ENCODE data around the gene CLIP4. TPM values are rescaled to one million over a fixed set of nuclear protein-coding genes. Genes with fewer than 3 reads are reported as not detected.

Gene CLIP4
- total RNA-seq, 2 experiments from 2014 or later = 20.1 to 21.9 TPM

DNA sequence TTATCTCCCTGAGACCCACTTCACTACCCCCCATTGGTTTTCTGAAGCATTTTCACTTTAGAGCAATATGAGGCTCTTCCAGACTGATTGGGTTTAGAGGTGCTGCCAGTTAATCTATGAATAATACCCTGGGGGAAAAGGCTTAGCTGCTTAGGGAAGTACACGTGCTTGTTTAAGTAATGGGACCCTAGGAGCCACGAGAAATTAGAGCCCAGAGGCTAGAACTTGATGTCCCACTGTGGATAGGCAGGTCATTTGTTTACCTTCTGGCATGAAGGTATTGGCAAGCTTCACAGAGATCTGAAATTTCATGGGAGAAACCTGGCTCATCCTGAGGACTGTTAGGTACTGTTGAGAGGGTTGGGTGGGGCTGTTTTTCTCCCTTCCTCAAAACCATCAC lies 59.7 kb downstream of the CLIP4 start:
- DNase-seq (no peak), ATAC-seq (no peak)
- ChIA-PET CTCF (no interaction called here), POLR2A (no interaction called here)
- peaks cover 11% of the 10 kb centered on the region for H3K36me3 Mint-ChIP-seq (ENCODE audit: low read depth)
- H3K27me3 Mint-ChIP-seq (ENCODE audit: low read depth) = no peaks in the 10 kb centered on the region
- no peak overlapping the region for H3K27ac Mint-ChIP-seq
- H3K4me3 Mint-ChIP-seq = no peak overlapping the region
- no peaks in the 10 kb centered on the region for H3K4me1 Mint-ChIP-seq (ENCODE audit: low read depth)
- H3K9me3 Mint-ChIP-seq (ENCODE audit: insufficient read depth) = no peaks in the 10 kb centered on the region

DNA sequence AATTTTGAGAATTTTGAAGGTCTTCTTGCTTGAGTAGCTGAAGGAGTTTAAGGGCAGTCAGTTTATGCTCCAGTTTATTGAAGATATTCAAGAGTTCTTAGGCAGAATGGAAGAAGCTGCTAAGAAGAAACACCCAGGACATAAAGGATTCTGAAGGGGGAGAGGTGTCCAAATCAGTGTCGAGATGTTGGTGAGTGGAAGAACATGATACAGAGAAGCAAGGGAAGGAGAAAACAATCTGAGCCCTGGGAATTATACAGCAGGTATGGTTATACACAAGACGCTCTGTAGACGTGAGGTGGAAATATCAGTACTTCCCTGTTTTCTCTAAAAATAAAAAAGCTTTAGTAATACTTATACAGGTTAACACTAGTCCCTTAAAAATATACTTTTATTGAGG lies 60.1 kb downstream of the CLIP4 start:
- Mint-ChIP-seq H3K27me3 (ENCODE audit: low read depth) (no peaks in the 10 kb centered on the region), H3K4me3 (no peak overlapping the region), H3K27ac (no peak overlapping the region), H3K36me3 (ENCODE audit: low read depth) (peaks cover 11% of the 10 kb centered on the region), H3K9me3 (ENCODE audit: insufficient read depth) (no peaks in the 10 kb centered on the region), H3K4me1 (ENCODE audit: low read depth) (no peaks in the 10 kb centered on the region)
- ChIA-PET CTCF (no interaction called here), POLR2A (no interaction called here)
- no peak for ATAC-seq
- DNase-seq = no peak

DNA sequence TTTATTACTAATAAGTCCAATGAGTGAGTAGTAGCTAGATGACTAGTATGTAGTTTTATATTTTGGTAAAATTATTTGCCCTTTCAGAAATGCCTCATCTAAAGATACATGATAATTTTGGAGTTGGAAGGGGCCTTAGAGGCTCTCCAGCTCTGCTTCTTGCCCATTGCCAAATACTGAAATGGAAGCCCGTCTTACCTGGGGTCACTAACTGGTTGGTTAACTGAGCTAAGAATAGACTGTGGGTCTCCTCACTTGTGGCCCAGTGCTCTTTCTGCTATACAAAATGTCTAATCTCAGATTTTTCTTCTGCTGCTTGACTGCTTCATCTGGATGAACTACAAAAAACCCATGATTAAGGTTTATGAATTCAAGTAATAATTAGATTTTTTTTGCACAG lies 67.1 kb downstream of the CLIP4 start:
- Mint-ChIP-seq H3K27ac (no peak overlapping the region), H3K4me1 (ENCODE audit: low read depth) (no peaks in the 10 kb centered on the region), H3K4me3 (no peak overlapping the region), H3K9me3 (ENCODE audit: insufficient read depth) (no peaks in the 10 kb centered on the region), H3K36me3 (ENCODE audit: low read depth) (peaks cover 16% of the 10 kb centered on the region), H3K27me3 (ENCODE audit: low read depth) (no peaks in the 10 kb centered on the region)
- CTCF ChIA-PET = interaction anchor here (1.3 kb wide), 1 partner anchor 167 kb away, joined by 3 read pairs; no protein-coding TSS in a partner anchor
- DNase-seq (no peak), ATAC-seq (no peak)
- POLR2A ChIA-PET = no interaction called here

DNA sequence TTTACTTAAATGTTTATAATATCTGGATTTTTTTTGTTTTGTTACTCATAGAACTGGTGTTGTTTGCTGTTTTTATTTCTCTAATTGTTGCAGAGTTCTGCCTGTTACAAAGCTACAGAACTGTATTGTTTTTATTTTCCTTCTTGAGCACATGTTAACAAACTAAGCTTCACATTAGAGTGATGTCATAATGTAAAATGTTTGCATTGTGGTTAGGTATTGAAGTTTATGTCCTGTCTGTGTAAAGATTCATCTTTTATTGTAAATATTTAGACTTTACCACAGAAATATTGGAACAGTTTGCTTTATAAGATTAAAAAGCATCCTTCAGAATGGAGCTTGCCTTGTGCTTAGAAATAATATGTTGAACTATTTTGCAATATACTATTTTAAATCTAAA lies 67.7 kb downstream of the CLIP4 start:
- Mint-ChIP-seq H3K27ac (no peak overlapping the region), H3K36me3 (ENCODE audit: low read depth) (peaks cover 21% of the 10 kb centered on the region), H3K4me1 (ENCODE audit: low read depth) (no peaks in the 10 kb centered on the region), H3K9me3 (ENCODE audit: insufficient read depth) (peaks cover 4% of the 10 kb centered on the region), H3K27me3 (ENCODE audit: low read depth) (no peaks in the 10 kb centered on the region), H3K4me3 (no peak overlapping the region)
- CTCF ChIA-PET = interaction anchor here (1.3 to 1.5 kb wide), 2 partner anchors 168 to 224 kb away, joined by 3 to 4 read pairs; no protein-coding TSS in a partner anchor
- POLR2A ChIA-PET = no interaction called here
- ATAC-seq (no peak), DNase-seq (no peak)

DNA sequence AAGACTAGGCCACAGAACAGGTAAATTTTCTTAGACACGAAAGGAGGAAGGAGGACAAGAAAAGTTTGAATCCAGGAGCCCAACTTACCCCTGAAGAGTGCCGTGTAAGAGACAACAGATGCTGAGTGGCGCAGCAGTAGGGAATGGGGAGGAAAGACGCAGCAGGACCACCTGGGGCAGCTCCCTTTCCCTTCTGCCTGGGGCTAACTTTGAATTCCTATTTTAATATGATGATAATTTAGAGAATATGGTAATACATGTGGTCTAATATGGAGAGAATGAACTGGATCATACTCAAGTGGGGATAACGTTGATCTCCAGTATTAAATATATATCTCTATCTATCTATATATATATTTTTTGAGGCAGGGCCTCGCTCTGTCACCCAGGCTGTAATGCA lies 69.3 kb downstream of the CLIP4 start:
- no peaks in the 10 kb centered on the region for H3K27me3 Mint-ChIP-seq (ENCODE audit: low read depth)
- ChIA-PET POLR2A (no interaction called here), CTCF (interaction anchor here (1.5 kb wide), 1 partner anchor 225 kb away, joined by 4 read pairs; no protein-coding TSS in a partner anchor)
- peaks cover 21% of the 10 kb centered on the region for H3K36me3 Mint-ChIP-seq (ENCODE audit: low read depth)
- no peak for DNase-seq
- no peak overlapping the region for H3K27ac Mint-ChIP-seq
- peaks cover 4% of the 10 kb centered on the region for H3K9me3 Mint-ChIP-seq (ENCODE audit: insufficient read depth)
- no peak for ATAC-seq
- H3K4me1 Mint-ChIP-seq (ENCODE audit: low read depth) = peaks cover 9% of the 10 kb centered on the region
- no peak overlapping the region for H3K4me3 Mint-ChIP-seq

DNA sequence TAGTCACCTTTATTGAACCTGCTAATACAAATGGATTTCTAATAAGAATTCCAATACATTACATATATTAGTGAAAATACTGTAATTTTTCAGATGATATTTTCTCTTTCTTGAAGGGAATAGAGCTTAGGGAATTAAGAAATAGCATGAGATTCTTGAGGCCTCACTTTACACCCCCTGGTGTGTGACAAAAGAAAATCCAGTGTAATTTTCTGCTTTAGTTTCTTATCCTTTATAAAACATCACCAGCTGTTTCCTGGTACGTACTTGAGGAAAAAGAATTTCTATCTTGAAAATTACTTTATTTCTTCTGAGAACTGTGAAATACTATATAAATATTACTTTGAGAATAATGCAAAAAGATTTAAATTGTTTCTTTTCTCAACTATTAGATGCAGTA lies 71.6 kb downstream of the CLIP4 start:
- Mint-ChIP-seq H3K9me3 (ENCODE audit: insufficient read depth) (peaks cover 4% of the 10 kb centered on the region), H3K4me3 (no peak overlapping the region), H3K27me3 (ENCODE audit: low read depth) (no peaks in the 10 kb centered on the region), H3K36me3 (ENCODE audit: low read depth) (peaks cover 15% of the 10 kb centered on the region), H3K27ac (no peak overlapping the region), H3K4me1 (ENCODE audit: low read depth) (peaks cover 9% of the 10 kb centered on the region)
- CTCF ChIA-PET = interaction anchor here (2.1 to 2.2 kb wide), 2 partner anchors 9 to 67 kb away, joined by 4 read pairs; no protein-coding TSS in a partner anchor
- POLR2A ChIA-PET = no interaction called here
- DNase-seq (no peak), ATAC-seq (no peak)

DNA sequence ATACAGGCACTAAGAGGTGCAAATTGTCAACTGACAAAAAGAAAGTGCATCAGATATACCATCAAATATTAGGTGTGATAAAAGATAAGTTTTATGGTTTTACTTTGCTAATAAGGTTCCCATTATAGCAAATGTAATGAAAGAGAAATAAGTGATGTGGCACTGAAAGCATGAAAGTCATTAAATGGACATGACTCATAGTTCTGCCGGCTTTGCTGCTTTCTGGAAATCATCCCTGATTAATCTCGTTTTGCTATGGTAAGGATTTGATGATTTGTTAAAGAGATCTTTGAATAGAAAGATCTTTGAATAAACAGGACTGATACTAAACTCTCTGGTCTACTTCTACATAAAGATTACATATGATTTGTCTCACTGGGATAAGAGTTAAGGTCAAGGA lies 72.7 kb downstream of the CLIP4 start:
- Mint-ChIP-seq H3K9me3 (ENCODE audit: insufficient read depth) (peaks cover 4% of the 10 kb centered on the region), H3K36me3 (ENCODE audit: low read depth) (peaks cover 12% of the 10 kb centered on the region), H3K4me1 (ENCODE audit: low read depth) (peaks cover 9% of the 10 kb centered on the region), H3K27me3 (ENCODE audit: low read depth) (no peaks in the 10 kb centered on the region), H3K27ac (no peak overlapping the region), H3K4me3 (no peak overlapping the region)
- ATAC-seq (no peak), DNase-seq (no peak)
- ChIA-PET POLR2A (no interaction called here), CTCF (interaction anchor here (2.1 kb wide), 1 partner anchor 68 kb away, joined by 4 read pairs; no protein-coding TSS in a partner anchor)

DNA sequence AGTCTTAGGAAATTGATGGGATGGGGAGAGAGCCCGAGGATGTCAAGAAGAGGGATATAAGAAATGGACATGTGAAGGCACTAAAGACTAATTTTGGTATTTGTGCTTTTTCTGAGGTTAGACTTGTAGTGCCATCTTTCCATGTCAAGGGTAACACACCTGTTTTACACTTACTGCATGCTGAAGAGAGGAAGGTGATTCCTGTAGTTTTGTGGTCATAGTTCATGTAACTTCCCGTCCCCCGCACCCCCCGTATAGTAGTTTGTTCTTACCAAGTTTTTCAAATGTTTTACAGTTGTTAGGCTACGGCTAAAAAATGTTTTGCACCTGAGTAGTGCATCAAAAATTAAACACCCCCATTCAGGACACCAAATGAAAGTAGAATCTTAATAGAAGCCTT lies 73.8 kb downstream of the CLIP4 start:
- ChIA-PET POLR2A (no interaction called here), CTCF (no interaction called here)
- peaks cover 4% of the 10 kb centered on the region for H3K9me3 Mint-ChIP-seq (ENCODE audit: insufficient read depth)
- ATAC-seq (peak; percentile 51), DNase-seq (peak; percentile 52)
- H3K4me3 Mint-ChIP-seq = no peak overlapping the region
- no peak overlapping the region for H3K27ac Mint-ChIP-seq
- H3K4me1 Mint-ChIP-seq (ENCODE audit: low read depth) = peaks cover 9% of the 10 kb centered on the region
- H3K27me3 Mint-ChIP-seq (ENCODE audit: low read depth) = no peaks in the 10 kb centered on the region
- H3K36me3 Mint-ChIP-seq (ENCODE audit: low read depth) = peaks cover 12% of the 10 kb centered on the region

DNA sequence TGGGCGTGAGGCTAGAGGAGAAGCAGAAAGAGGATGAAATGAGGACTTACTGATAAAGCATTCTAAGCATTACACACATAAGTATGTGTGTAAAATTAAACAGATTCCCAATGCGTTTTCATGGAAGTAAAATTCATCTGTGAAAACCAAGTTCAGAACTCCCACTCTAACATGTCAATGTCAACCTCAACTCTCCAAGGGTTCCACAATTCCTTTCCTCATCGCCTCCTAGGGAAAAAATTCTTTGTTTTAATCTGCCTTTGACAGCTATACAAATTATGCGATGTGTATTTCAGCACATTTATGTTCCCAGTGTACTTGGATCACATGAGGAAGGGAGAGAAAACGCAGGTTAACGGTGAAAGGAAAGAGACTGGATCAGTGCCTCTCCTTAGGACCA lies 76.6 kb downstream of the CLIP4 start:
- CTCF ChIA-PET = interaction anchor here (1.6 kb wide), 1 partner anchor 12 kb away, joined by 3 read pairs; no protein-coding TSS in a partner anchor

DNA sequence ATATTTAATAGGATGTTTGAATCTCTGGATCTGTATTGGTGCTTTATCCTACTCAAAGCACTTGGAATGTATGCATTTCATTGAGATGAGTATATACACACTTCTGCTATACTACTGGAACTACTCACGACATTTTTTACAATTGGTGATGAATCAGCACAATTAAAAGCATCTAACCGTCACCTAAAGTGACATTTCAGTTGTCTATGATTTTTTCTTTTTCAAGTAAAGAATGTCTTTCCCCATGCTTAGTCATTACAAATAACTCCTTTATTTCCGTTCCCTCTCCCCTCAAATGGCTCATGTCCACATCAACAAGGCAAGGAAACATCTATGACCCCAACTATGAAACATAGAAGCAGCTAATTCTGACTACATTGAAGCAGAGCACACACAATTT lies 77.3 kb downstream of the CLIP4 start:
- Mint-ChIP-seq H3K27ac (no peak overlapping the region), H3K36me3 (ENCODE audit: low read depth) (peaks cover 3% of the 10 kb centered on the region), H3K4me1 (ENCODE audit: low read depth) (peaks cover 9% of the 10 kb centered on the region), H3K9me3 (ENCODE audit: insufficient read depth) (peaks cover 4% of the 10 kb centered on the region), H3K4me3 (no peak overlapping the region), H3K27me3 (ENCODE audit: low read depth) (no peaks in the 10 kb centered on the region)
- DNase-seq (no peak), ATAC-seq (no peak)
- ChIA-PET POLR2A (no interaction called here), CTCF (interaction anchor here (0.8 to 1.1 kb wide), 4 partner anchors 177 to 233 kb away, joined by 3 to 5 read pairs (median 3); no protein-coding TSS in a partner anchor)

More for the DNA sequence above, 76.6 kb downstream of the CLIP4 start:
- no peak overlapping the region for H3K4me3 Mint-ChIP-seq
- no peak overlapping the region for H3K27ac Mint-ChIP-seq
- H3K9me3 Mint-ChIP-seq (ENCODE audit: insufficient read depth) = peaks cover 4% of the 10 kb centered on the region
- H3K27me3 Mint-ChIP-seq (ENCODE audit: low read depth) = no peaks in the 10 kb centered on the region
- peaks cover 6% of the 10 kb centered on the region for H3K36me3 Mint-ChIP-seq (ENCODE audit: low read depth)
- DNase-seq (no peak), ATAC-seq (no peak)
- POLR2A ChIA-PET = no interaction called here
- peaks cover 9% of the 10 kb centered on the region for H3K4me1 Mint-ChIP-seq (ENCODE audit: low read depth)

DNA sequence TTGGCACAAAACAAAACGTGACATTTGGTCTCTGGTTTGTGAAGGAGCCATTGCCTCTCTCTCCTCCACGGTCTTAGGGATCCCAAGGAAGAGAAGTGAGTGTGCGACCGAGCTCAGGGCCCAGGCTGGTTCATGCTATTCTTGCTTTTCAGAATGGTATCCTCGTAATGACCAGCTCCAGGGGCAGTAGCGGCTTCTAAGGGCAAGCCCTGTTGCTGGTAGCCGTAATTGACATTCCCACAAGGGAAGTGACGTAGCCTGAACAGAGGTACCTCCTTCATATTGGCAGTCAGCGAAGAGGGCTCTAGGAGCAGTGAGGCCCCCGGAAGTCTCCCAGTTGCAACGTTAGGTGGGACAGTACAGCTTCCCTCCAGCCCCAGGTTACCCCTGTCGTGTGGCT lies 77.9 kb downstream of the CLIP4 start:
- Mint-ChIP-seq H3K27ac (no peak overlapping the region), H3K36me3 (ENCODE audit: low read depth) (no peaks in the 10 kb centered on the region), H3K4me3 (no peak overlapping the region), H3K27me3 (ENCODE audit: low read depth) (no peaks in the 10 kb centered on the region), H3K9me3 (ENCODE audit: insufficient read depth) (no peaks in the 10 kb centered on the region), H3K4me1 (ENCODE audit: low read depth) (peaks cover 9% of the 10 kb centered on the region)
- no peak for ATAC-seq
- POLR2A ChIA-PET = no interaction called here
- DNase-seq = no peak
- CTCF ChIA-PET = interaction anchor here (0.8 to 1.1 kb wide), 4 partner anchors 178 to 234 kb away, joined by 3 to 5 read pairs (median 3); no protein-coding TSS in a partner anchor

DNA sequence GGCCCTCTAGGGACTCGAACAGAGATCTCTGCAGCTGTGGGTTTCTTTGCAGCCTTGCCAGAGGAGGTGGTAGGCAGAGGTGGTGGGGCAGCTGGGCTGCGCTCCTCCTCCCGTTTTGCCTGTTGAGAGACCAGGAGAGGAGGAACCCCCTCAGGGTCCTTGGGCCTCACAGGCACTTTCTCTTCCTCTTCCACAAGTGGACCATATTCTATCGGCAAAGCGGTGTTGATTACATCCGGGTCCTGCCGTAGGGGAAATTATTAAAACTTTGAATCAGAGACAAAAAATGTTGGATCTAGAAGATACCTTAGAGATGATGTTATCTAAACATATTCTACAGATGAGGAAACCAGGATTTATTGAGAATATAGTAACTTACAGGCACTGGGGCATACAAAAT lies 78.5 kb downstream of the CLIP4 start:
- POLR2A ChIA-PET = no interaction called here

DNA sequence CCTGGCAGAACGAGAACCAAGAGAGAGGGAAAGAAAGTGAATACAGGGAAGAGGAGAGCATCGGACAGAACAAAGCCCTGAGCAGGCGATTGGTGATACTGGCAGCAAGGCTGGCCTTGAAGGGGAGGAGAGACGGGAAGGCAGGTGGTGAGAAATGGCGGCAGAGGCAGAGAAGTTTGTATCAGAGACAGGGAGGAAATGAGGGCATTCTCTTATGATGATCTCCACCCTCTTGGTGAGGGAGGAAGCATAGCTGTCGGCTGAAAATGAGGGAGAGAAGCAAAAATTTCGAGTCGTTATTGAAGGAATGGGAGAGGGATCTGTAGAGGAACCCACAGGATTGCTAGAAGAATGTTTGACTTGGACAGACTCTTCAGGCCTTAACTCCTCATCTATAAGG lies 80.6 kb downstream of the CLIP4 start:
- ChIA-PET CTCF (interaction anchor here (0.6 to 2.1 kb wide), 6 partner anchors 9 to 240 kb away, joined by 3 to 11 read pairs (median 4); no protein-coding TSS in a partner anchor), POLR2A (no interaction called here)
- no peaks in the 10 kb centered on the region for H3K27me3 Mint-ChIP-seq (ENCODE audit: low read depth)
- ATAC-seq = no peak
- no peaks in the 10 kb centered on the region for H3K9me3 Mint-ChIP-seq (ENCODE audit: insufficient read depth)
- H3K4me1 Mint-ChIP-seq (ENCODE audit: low read depth) = no peaks in the 10 kb centered on the region
- no peak overlapping the region for H3K27ac Mint-ChIP-seq
- DNase-seq = no peak
- H3K4me3 Mint-ChIP-seq = no peak overlapping the region
- H3K36me3 Mint-ChIP-seq (ENCODE audit: low read depth) = no peaks in the 10 kb centered on the region

More for the DNA sequence above, 78.5 kb downstream of the CLIP4 start:
- no peaks in the 10 kb centered on the region for H3K36me3 Mint-ChIP-seq (ENCODE audit: low read depth)
- DNase-seq (no peak), ATAC-seq (no peak)
- H3K9me3 Mint-ChIP-seq (ENCODE audit: insufficient read depth) = no peaks in the 10 kb centered on the region
- H3K27me3 Mint-ChIP-seq (ENCODE audit: low read depth) = no peaks in the 10 kb centered on the region
- H3K4me1 Mint-ChIP-seq (ENCODE audit: low read depth) = peaks cover 8% of the 10 kb centered on the region
- no peak overlapping the region for H3K4me3 Mint-ChIP-seq
- CTCF ChIA-PET = interaction anchor here (0.9 to 1.1 kb wide), 2 partner anchors 178 to 234 kb away, joined by 3 to 5 read pairs; no protein-coding TSS in a partner anchor
- H3K27ac Mint-ChIP-seq = no peak overlapping the region

Data from activated CD8-positive, alpha-beta T cell treated with anti-CD3 and anti-CD28 coated beads, Interleukin-2, amount 10 ng/mL, durations not matched to agents 7 days and 5 days (primary cell).